HepG2 (cell line): Measurements from ENCODE around the gene FRMD4A. TPM values are rescaled to one million over a fixed set of nuclear protein-coding genes. Genes with fewer than 3 reads are reported as not detected.

ENCODE experiments used
- ATAC-seq: fragments of 200-7000 bp; cut with Tn5 transposase; 3 replicates; pipeline ENCODE4 v1.9.1; 2020; ENCODE audit warnings: mild to moderate bottlenecking, moderate library complexity
- BruUV-seq: library from RNA; stranded (reverse); fragments of 400-500 nt; replicated peaks from 2 replicates; lab custom pipeline; 2021; lab: Mats Ljungman, UMichigan
- CTCF ChIA-PET: fragments of 300-600 bp; formaldehyde crosslinking; extraction: SDS; loops from one replicate; lab custom pipeline; 2021; ENCODE audit warnings: low total read pairs, inconsistent platforms, low intra/inter-chr PET ratio; lab: Yijun Ruan, JAX
- POLR2A ChIA-PET: fragments of 350-600 bp; sonication (Branson Sonifier 250); formaldehyde crosslinking; loops from one replicate; lab custom pipeline; 2020; ENCODE audit warnings: antibody characterized with exemption, inconsistent platforms; lab: Yijun Ruan, JAX
- DNase-seq: peaks from one replicate; pipeline ENCODE4 v3.0.0-alpha.2; 2015; ENCODE audit warnings: low spot score
- FAIRE-seq: peaks from 3 replicates; lab custom pipeline; 2011; peaks lifted over from hg19 to GRCh38; lab: Jason Lieb, UNC
- H2AFZ ChIP-seq: one replicate; pipeline ENCODE4 v1.6.1; 2011; ENCODE audit warnings: low read length, inconsistent platforms
- H3K27ac ChIP-seq: fragments of 300-600 bp; 3 replicates; pipeline ENCODE4 v1.8.0; 2011; ENCODE audit warnings: mixed run types, mild to moderate bottlenecking, mixed read lengths, low read length, inconsistent platforms; ENCODE audit not compliant: insufficient read depth; ENCODE audit errors: extremely low read length
- H3K27me3 ChIP-seq, 2 experiments: fragments of 200-600 bp in 1 of 2; 2 replicates in 1 of 2; 3 replicates in 1 of 2; pipeline versions ENCODE4 v1.6.0 to v1.8.0; 2011; ENCODE audit warnings: low read length in 2 of 2, mild to moderate bottlenecking in 2 of 2, moderate library complexity in 2 of 2, inconsistent platforms in 1 of 2; ENCODE audit not compliant: insufficient read depth in 2 of 2, control insufficient read depth in 1 of 2
- H3K36me3 ChIP-seq, 2 experiments: fragments of 200-600 bp in 1 of 2; replicated peaks in 1 of 2; 2 replicates in 1 of 2; 3 replicates in 1 of 2; pipeline versions ENCODE4 v1.5.1 to v1.8.0; 2011; ENCODE audit warnings: low read length in 2 of 2, inconsistent platforms in 1 of 2; ENCODE audit not compliant: insufficient read depth in 2 of 2, control insufficient read depth in 1 of 2
- H3K4me1 ChIP-seq: 2 replicates; pipeline ENCODE4 v1.5.1; 2012; ENCODE audit warnings: low read length, inconsistent platforms; ENCODE audit not compliant: insufficient read depth
- H3K4me2 ChIP-seq: 2 replicates; pipeline ENCODE4 v1.6.0; 2011; ENCODE audit warnings: low read depth, low read length, inconsistent platforms
- H3K4me3 ChIP-seq, 3 experiments: fragments of 200-600 bp in 1 of 3; sonication (generic), shearing (Covaris generic) in 1 of 3; replicated peaks in 1 of 3; 2 replicates each; pipeline ENCODE4 v1.5.1; 2011 to 2016; ENCODE audit warnings: low read length in 3 of 3, inconsistent platforms in 2 of 3, low read depth in 2 of 3, mild to moderate bottlenecking in 2 of 3, control low read depth in 1 of 3, mixed read lengths in 1 of 3; ENCODE audit not compliant: insufficient read depth in 1 of 3
- H3K79me2 ChIP-seq: one replicate; pipeline ENCODE4 v1.6.1; 2011; ENCODE audit warnings: low read length, inconsistent platforms; ENCODE audit not compliant: insufficient read depth
- H3K9ac ChIP-seq: 2 replicates; pipeline ENCODE4 v1.6.0; 2011; ENCODE audit warnings: mild to moderate bottlenecking, low read depth, low read length, inconsistent platforms; ENCODE audit not compliant: insufficient read depth
- H3K9me3 ChIP-seq: 2 replicates; pipeline ENCODE4 v1.5.1; 2012; ENCODE audit warnings: mild to moderate bottlenecking, low read length
- H4K20me1 ChIP-seq: 2 replicates; pipeline ENCODE4 v1.6.0; 2011; ENCODE audit warnings: inconsistent platforms, mild to moderate bottlenecking, low read length, moderate library complexity; ENCODE audit not compliant: insufficient read depth
- ATF6 ChIP-seq: sonication (generic); formaldehyde crosslinking; conservative IDR thresholded peaks from 2 replicates; pipeline ENCODE4 v1.4.0; 2020; ENCODE audit warnings: missing genetic modification reagents
- CTCF ChIP-seq: sonication (generic); formaldehyde crosslinking; IDR thresholded peaks from 2 replicates; pipeline ENCODE4 v1.5.0; 2020; ENCODE audit warnings: mild to moderate bottlenecking, missing genetic modification reagents, moderate library complexity
- FOSL2 ChIP-seq: sonication (generic); formaldehyde crosslinking; IDR thresholded peaks from 2 replicates; pipeline ENCODE4 v1.4.0; 2020; ENCODE audit warnings: missing genetic modification reagents
- KLF11 ChIP-seq: IDR thresholded peaks from 2 replicates; pipeline ENCODE4 v1.6.1; 2016; ENCODE audit warnings: missing compliant biosample characterization
- MAZ ChIP-seq, 2 experiments: sonication (generic) in 1 of 2; formaldehyde crosslinking in 1 of 2; IDR thresholded peaks; 2 replicates each; pipeline versions ENCODE4 v1.5.0 to v1.6.1; 2012 to 2020; ENCODE audit warnings: low read depth in 2 of 2, mild to moderate bottlenecking in 2 of 2, borderline replicate concordance in 1 of 2, improper control_type of control experiment in 1 of 2, low read length in 1 of 2, missing genetic modification reagents in 1 of 2, moderate library complexity in 1 of 2
- NFE2 ChIP-seq: sonication (generic); formaldehyde crosslinking; IDR thresholded peaks from 2 replicates; pipeline ENCODE4 v1.4.0; 2020; ENCODE audit warnings: missing genetic modification reagents
- POGZ ChIP-seq: sonication (generic); formaldehyde crosslinking; IDR thresholded peaks from 2 replicates; pipeline ENCODE4 v1.4.0; 2020; ENCODE audit warnings: mild to moderate bottlenecking, missing genetic modification reagents
- POLR2AphosphoS2 ChIP-seq: IDR thresholded peaks from 2 replicates; pipeline ENCODE4 v1.6.1; 2011; ENCODE audit warnings: low read depth, low read length, improper control_type of control experiment
- SRY ChIP-seq: sonication (generic); formaldehyde crosslinking; IDR thresholded peaks from 2 replicates; pipeline ENCODE4 v1.8.0; 2022; ENCODE audit warnings: mild to moderate bottlenecking, missing genetic modification reagents
- THYN1 ChIP-seq: sonication (generic); formaldehyde crosslinking; IDR thresholded peaks from 2 replicates; pipeline ENCODE4 v1.8.1; 2023; ENCODE audit warnings: low read depth, mild to moderate bottlenecking, moderate library complexity, missing genetic modification reagents, borderline replicate concordance
- WIZ ChIP-seq: sonication (generic); formaldehyde crosslinking; IDR thresholded peaks from 2 replicates; pipeline ENCODE4 v1.5.1; 2020; ENCODE audit warnings: mild to moderate bottlenecking, missing genetic modification reagents
- ZFYVE20 ChIP-seq: sonication (generic); formaldehyde crosslinking; IDR thresholded peaks from 2 replicates; pipeline ENCODE4 v1.8.0; 2023; ENCODE audit warnings: low read depth, mild to moderate bottlenecking, moderate library complexity, missing genetic modification reagents, borderline replicate concordance
- ZNF124 ChIP-seq: sonication (generic); formaldehyde crosslinking; IDR thresholded peaks from 2 replicates; pipeline ENCODE4 v1.4.0; 2020; ENCODE audit warnings: missing genetic modification reagents
- ZNF331 ChIP-seq: sonication (generic); formaldehyde crosslinking; IDR thresholded peaks from 2 replicates; pipeline ENCODE4 v1.4.0; 2020; ENCODE audit warnings: missing genetic modification reagents
- ZNF782 ChIP-seq: sonication (generic); formaldehyde crosslinking; IDR thresholded peaks from 2 replicates; pipeline ENCODE4 v1.4.0; 2020; ENCODE audit warnings: missing genetic modification reagents, mild to moderate bottlenecking, borderline replicate concordance
- WGBS: methylation state at CpG from one replicate; pipeline ENCODE4 v1.1.6; 2017; ENCODE audit warnings: low lambda C conversion rate; 5-methylcytosine and 5-hydroxymethylcytosine counted together
- in situ Hi-C: cut with HindIII; loops from 2 replicates; pipeline ENCODE4 v1.10.0; 2017; ENCODE audit warnings: low pct_unique_long_range_greater_than_20kb; ENCODE audit not compliant: extremely low pct_ligation_motif_present
- intact Hi-C: fragments of 100-400 bp; cut with micrococcal nuclease; formaldehyde crosslinking; loops from one replicate; pipeline ENCODE4 v1.10.0; 2022; ENCODE audit not compliant: unreplicated experiment
- polyA plus RNA-seq, 8 experiments: library from polyadenylated mRNA; depleted of rRNA in 3 of 8; stranded (reverse) in 7 of 8; unstranded in 1 of 8; fragments of >200 nt; fragmentation: Illumina TruSeq in 4 of 8; extraction: Trizol in 4 of 8; gene quantifications; 2 replicates each; pipeline versions ENCODE4 v1.2.1 to v1.2.3, GENCODE V29; 2011 to 2016; ENCODE audit warnings: low read depth in 4 of 8, missing spikeins in 1 of 8, mixed read lengths in 1 of 8; ENCODE audit not compliant: insufficient read depth in 1 of 8
- total RNA-seq, 5 experiments: library from RNA; depleted of rRNA; stranded (reverse); fragments of >200 nt; fragmentation: Illumina TruSeq; extraction: Trizol; gene quantifications; 2 replicates each; pipeline ENCODE4 v1.2.3, GENCODE V29; 2016; ENCODE audit warnings: low read depth in 1 of 5
- TF ChIP-seq, protein P1 (sequence below): sonication (generic); formaldehyde crosslinking; conservative IDR thresholded peaks from 2 replicates; pipeline ENCODE4 v1.4.0; 2020; ENCODE audit warnings: missing genetic modification reagents
- TF ChIP-seq, protein P2 (sequence below): sonication (generic); formaldehyde crosslinking; IDR thresholded peaks from 2 replicates; pipeline ENCODE4 v1.5.0; 2020; ENCODE audit warnings: missing genetic modification reagents

FRMD4A gene
- total and polyA plus RNA-seq, 2 of the 13 experiments (the other 11 are each of a cell fraction or from before 2014, with no cell fraction given) = 0.09 to 0.26 TPM

DNA sequence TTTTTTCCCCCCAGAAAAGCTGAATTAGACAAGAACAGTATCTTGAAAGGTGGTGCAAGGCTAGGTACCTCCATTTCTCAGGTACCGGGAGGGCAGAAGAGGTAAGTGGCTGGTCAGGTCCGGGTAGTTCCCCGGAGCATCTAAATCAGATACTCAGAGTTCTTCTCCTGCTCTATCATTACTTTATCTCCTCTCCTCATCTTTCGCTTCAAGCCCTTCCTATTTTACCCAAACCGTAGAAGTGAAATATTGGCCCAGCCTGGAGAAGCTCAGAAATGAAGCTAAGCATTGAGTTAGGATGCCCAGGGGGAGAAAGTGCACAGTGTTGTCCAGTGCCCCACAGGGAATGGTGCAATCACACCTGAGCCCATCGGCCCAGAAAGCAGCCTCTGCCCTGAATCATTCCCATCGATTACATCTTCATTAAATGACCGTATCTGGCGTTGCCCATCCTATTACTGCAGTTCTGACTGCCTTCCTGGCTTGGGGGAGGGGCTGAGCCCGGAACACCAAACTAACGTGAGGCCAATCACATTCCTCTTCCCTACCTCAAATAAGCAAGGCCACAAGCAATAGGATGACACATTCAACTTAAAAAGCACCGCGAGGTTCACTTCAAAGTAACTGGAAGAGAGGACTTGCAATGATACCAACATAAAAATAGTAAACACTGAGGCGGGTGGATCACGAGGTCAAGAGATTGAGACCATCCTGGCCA, 627.5 kb downstream of the FRMD4A start:
- intact Hi-C loops = no loop called here
- Histone ChIP-seq H3K4me2 (no peak overlapping the region), H4K20me1 (no peaks in the 10 kb centered on the region), H3K79me2 (no peaks in the 10 kb centered on the region), H3K4me3 (no peak overlapping the region), H2AFZ (no peak overlapping the region), H3K9me3 (no peaks in the 10 kb centered on the region), H3K36me3 (no peaks in the 10 kb centered on the region), H3K9ac (no peak overlapping the region)
- FAIRE-seq = no peak
- ATAC-seq = no peak
- 80% methylated on average over 15 of the region's 15 CpGs for WGBS
- in situ Hi-C loops = no loop called here
- POLR2A ChIA-PET = no interaction called here
- no peak for TF ChIP-seq THYN1 (CRISPR knock-in tag)
- TF ChIP-seq CTCF (CRISPR knock-in tag) = no peak
- no peak for TF ChIP-seq ATF6
- TF ChIP-seq FOSL2 (CRISPR knock-in tag) = no peak
- no peak for TF ChIP-seq POGZ (CRISPR knock-in tag)
- no peak for TF ChIP-seq ZNF124
- TF ChIP-seq, protein P1, sequence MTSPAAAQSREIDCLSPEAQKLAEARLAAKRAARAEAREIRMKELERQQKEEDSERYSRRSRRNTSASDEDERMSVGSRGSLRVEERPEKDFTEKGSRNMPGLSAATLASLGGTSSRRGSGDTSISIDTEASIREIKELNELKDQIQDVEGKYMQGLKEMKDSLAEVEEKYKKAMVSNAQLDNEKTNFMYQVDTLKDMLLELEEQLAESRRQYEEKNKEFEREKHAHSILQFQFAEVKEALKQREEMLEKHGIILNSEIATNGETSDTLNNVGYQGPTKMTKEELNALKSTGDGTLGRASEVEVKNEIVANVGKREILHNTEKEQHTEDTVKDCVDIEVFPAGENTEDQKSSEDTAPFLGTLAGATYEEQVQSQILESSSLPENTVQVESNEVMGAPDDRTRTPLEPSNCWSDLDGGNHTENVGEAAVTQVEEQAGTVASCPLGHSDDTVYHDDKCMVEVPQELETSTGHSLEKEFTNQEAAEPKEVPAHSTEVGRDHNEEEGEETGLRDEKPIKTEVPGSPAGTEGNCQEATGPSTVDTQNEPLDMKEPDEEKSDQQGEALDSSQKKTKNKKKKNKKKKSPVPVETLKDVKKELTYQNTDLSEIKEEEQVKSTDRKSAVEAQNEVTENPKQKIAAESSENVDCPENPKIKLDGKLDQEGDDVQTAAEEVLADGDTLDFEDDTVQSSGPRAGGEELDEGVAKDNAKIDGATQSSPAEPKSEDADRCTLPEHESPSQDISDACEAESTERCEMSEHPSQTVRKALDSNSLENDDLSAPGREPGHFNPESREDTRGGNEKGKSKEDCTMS (CRISPR knock-in tag) = no peak
- no peak for TF ChIP-seq POLR2AphosphoS2
- TF ChIP-seq KLF11 (CRISPR knock-in tag) = no peak
- TF ChIP-seq SRY (CRISPR knock-in tag) = no peak
- no peak for TF ChIP-seq WIZ (CRISPR knock-in tag)
- TF ChIP-seq ZFYVE20 (CRISPR knock-in tag) = no peak
- TF ChIP-seq, protein P2, sequence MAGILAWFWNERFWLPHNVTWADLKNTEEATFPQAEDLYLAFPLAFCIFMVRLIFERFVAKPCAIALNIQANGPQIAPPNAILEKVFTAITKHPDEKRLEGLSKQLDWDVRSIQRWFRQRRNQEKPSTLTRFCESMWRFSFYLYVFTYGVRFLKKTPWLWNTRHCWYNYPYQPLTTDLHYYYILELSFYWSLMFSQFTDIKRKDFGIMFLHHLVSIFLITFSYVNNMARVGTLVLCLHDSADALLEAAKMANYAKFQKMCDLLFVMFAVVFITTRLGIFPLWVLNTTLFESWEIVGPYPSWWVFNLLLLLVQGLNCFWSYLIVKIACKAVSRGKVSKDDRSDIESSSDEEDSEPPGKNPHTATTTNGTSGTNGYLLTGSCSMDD (CRISPR knock-in tag) = no peak
- no peak for TF ChIP-seq MAZ (IDR thresholded peaks at IDR 0.05; ENCODE audit: borderline replicate concordance, low read depth, low read length)
- no peak for TF ChIP-seq MAZ (CRISPR knock-in tag; IDR thresholded peaks at IDR 0.05; ENCODE audit: low read depth)
- TF ChIP-seq ZNF331 = no peak
- no peak for TF ChIP-seq NFE2
- TF ChIP-seq ZNF782 = no peak
- TF ChIP-seq, all 625 proteins: peak for 0
- no TSS peak for BruUV-seq
- CTCF ChIA-PET = no interaction called here
- peaks cover 0 to 25% of the 10 kb centered on the region in 2 experiments; a peak in 3 of 5 replicates for H3K27me3 ChIP-seq
- H3K27ac ChIP-seq = no peak overlapping the region
- peaks cover 22% of the 10 kb centered on the region for H3K4me1 ChIP-seq
- DNase-seq = no peak
